Gastroesophageal sphincter (tissue), 3 donors: Measurements from ENCODE around the gene PTPRN2.

ENCODE experiments used
- EP300 ChIP-seq: sonication (generic); formaldehyde crosslinking; IDR thresholded peaks from one replicate; pipeline ENCODE4 v1.6.1; 2017; ENCODE audit warnings: antibody characterized with exemption, mild to moderate bottlenecking
- POLR2AphosphoS5 ChIP-seq: sonication (generic); formaldehyde crosslinking; IDR thresholded peaks from one replicate; pipeline ENCODE4 v1.6.1; 2017; ENCODE audit warnings: antibody characterized with exemption
- TF ChIP-seq, protein P1 (sequence below), 4 experiments: fragments of 200-600 bp in 2 of 4; fragments of 450-650 bp in 2 of 4; sonication (generic) in 1 of 4; IDR thresholded peaks; one replicate each; pipeline ENCODE4 v1.5.1; 2017 to 2019; ENCODE audit warnings: antibody characterized with exemption in 4 of 4, mild to moderate bottlenecking in 2 of 4, moderate library complexity in 2 of 4

DNA sequence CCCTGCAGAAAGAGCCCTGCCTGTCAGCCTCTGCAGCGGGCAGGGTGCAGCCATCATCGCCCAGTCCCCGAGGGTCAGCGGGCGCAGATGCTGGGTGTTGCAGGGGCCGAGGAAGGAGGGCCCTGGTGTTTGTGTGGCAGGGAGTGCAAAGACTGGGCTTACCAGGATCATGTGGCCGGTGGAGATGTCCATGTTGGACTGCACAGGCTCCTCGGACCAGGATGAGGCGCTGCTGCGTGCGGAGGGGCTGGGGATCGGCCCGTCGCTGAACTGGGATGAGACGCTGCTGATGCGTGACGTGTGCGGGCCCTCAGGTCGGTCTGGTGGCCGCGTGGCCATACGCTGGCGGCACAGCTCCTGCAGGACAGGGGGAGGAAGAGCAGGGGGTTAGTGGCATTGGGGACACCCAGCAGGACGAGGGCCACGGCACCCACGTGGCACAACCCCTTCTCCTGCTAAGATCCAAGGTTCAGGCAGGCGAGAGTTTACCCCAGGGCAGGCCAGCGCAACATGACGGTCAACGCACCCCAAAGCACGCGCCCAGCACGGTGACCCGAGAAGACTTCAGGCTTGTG is 931.3 kb downstream of the PTPRN2 start:
- no peak for TF ChIP-seq EP300
- TF ChIP-seq POLR2AphosphoS5, result no peak
- TF ChIP-seq, protein P1, sequence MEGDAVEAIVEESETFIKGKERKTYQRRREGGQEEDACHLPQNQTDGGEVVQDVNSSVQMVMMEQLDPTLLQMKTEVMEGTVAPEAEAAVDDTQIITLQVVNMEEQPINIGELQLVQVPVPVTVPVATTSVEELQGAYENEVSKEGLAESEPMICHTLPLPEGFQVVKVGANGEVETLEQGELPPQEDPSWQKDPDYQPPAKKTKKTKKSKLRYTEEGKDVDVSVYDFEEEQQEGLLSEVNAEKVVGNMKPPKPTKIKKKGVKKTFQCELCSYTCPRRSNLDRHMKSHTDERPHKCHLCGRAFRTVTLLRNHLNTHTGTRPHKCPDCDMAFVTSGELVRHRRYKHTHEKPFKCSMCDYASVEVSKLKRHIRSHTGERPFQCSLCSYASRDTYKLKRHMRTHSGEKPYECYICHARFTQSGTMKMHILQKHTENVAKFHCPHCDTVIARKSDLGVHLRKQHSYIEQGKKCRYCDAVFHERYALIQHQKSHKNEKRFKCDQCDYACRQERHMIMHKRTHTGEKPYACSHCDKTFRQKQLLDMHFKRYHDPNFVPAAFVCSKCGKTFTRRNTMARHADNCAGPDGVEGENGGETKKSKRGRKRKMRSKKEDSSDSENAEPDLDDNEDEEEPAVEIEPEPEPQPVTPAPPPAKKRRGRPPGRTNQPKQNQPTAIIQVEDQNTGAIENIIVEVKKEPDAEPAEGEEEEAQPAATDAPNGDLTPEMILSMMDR (IDR thresholded peaks at IDR 0.05), result no peak
